ENCODE measurements around the gene DOCK11. TPM values are rescaled to one million over a fixed set of nuclear protein-coding genes. Genes with fewer than 3 reads are reported as not detected.
A peak's percentile ranks its signal among the peaks of the same experiment; 100 is the strongest.
"Not testable (repeated sequence)": the region's sequence is repeated elsewhere in the genome, so short reads cannot be mapped to it uniquely, and the experiment has no call there.

DOCK11 gene
- 22.4 TPM for total RNA-seq

DNA sequence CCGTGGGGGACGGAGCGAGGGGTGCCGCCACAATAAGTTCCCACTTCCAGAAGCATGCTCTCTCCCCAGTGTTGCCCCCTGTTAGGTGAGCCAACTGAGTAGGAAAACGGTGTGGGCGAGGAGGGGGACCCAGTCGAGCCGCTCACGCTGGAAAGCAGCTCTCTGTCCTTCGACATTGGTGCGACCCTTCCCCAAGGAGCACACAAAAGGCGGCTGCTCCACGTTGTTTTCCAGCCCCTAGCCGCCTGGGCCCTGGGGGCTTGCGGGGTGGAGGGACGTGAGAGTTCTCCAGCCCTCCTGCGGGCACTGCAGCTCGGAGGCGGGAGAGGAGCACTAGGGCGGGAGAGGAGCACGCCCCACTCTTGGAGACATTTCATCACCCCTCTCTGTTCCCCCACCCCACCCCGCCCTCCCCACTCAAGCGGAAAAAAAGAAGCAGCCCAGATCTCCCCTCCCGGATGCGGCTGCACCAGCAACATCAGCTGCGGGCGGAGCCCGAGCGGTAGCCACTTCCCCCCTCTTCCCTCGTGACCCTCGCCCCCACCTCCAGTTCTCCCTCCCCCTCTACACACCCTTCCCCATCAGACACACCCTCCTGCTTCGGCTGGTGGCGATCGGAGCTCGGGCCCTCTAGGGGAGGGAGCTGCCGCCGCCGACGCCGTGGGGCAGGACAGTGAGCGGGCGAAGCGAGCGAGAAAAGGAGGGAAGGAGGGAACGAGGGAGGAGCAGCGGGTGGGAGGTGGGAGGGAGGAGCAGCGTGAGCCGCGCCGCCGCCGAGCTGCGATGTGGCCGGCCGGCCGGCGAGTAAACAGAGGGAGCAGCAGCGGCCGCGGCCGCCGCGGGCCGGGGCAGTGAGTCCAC lies at the start of gene DOCK11:
DOCK11 (plus strand) TSS at position 755 of the 861 bp plus-strand sequence. CDS start 157 bp downstream, outside the sequence.
- H3K27me3 ChIP-seq (ENCODE audit: control insufficient read depth in 3 of 3, insufficient read depth in 3 of 3, low read length in 3 of 3): peaks cover 0 to 10% (median 8%) of the 10 kb centered on the region in 3 donors
- H3K4me1 ChIP-seq (ENCODE audit: control insufficient read depth in 3 of 3, insufficient read depth in 3 of 3, low read length in 3 of 3): peaks cover 0 to 6% (median 0%) of the 10 kb centered on the region in 3 donors
- peak within 1 kb of the TSS in 2 of 3 donors; percentile 38 to 64 for H3K9ac ChIP-seq (ENCODE audit: low read depth in 1 of 3, low read length in 3 of 3)
- H3K9me3 ChIP-seq (ENCODE audit: control insufficient read depth in 3 of 3, low read length in 3 of 3): no peaks in the 10 kb centered on the region
- H3K4me3 ChIP-seq (ENCODE audit: low read length in 3 of 3): peak within 1 kb of the TSS; percentile 56 to 66 (median 65)
- no peaks in the 10 kb centered on the region for H3K36me3 ChIP-seq (ENCODE audit: control insufficient read depth in 3 of 3, insufficient read depth in 3 of 3, low read length in 3 of 3)
- H3K27ac ChIP-seq (ENCODE audit: low read depth, low read length): peak within 1 kb of the TSS; percentile 58

DNA sequence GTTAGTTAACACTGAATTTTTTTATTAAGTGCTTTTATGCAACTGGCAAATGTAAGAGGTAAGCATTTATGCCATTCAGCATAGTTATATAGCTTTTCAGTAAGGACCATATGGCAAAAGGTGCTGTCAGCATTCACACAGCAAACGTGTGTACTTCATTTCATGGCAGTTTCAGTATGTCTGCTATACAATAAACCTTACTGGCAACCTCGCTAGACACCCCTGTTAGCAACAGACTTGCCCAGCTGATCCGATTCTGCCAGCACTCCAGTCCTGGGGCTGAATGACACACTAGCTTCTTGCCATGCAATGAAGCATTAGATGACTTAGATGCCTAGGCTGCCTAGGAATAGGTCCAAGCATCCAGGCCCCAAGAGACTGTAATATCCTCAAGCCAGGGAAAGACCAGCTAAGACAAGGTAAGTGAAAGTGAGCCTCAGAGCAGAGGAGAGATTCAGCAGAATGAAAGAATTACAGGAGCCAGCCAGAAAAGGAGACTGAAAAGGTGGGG lies 47.3 kb upstream of the DOCK11 start:
- no peaks in the 10 kb centered on the region for H3K27me3 ChIP-seq (ENCODE audit: control insufficient read depth in 3 of 3, insufficient read depth in 3 of 3, low read length in 3 of 3)
- no peak overlapping the region for H3K4me3 ChIP-seq (ENCODE audit: low read length in 3 of 3)
- peaks cover 0 to 3% (median 3%) of the 10 kb centered on the region in 3 donors for H3K36me3 ChIP-seq (ENCODE audit: control insufficient read depth in 3 of 3, insufficient read depth in 3 of 3, low read length in 3 of 3)
- no peak overlapping the region for H3K9ac ChIP-seq (ENCODE audit: low read depth in 1 of 3, low read length in 3 of 3)
- no peaks in the 10 kb centered on the region for H3K4me1 ChIP-seq (ENCODE audit: control insufficient read depth in 3 of 3, insufficient read depth in 3 of 3, low read length in 3 of 3)
- H3K9me3 ChIP-seq (ENCODE audit: control insufficient read depth in 3 of 3, low read length in 3 of 3): no peaks in the 10 kb centered on the region
- no peak overlapping the region for H3K27ac ChIP-seq (ENCODE audit: low read depth, low read length)

DNA sequence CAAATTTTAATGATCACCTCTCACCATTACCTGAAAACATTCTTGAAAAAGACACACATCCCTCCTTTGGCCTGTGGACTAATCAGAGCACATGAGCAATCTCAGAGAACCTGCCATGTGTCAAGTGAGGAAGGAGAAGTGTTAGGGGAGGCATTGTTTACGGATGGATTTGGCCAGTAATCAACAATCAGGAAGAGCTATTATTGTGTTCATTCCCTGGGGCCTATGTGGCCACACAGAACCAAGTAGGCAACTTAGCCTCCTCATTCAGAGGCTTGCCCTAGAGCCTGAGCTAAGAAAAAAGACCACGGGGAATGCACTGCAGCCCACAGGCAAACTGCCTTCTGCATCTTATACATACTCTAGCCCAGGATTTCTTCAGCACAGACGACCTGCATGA lies 40.6 kb upstream of the DOCK11 start:
- no peaks in the 10 kb centered on the region for H3K9me3 ChIP-seq (ENCODE audit: control insufficient read depth in 3 of 3, low read length in 3 of 3)
- no peaks in the 10 kb centered on the region for H3K4me1 ChIP-seq (ENCODE audit: control insufficient read depth in 3 of 3, insufficient read depth in 3 of 3, low read length in 3 of 3)
- no peaks in the 10 kb centered on the region for H3K27me3 ChIP-seq (ENCODE audit: control insufficient read depth in 3 of 3, insufficient read depth in 3 of 3, low read length in 3 of 3)
- no peak overlapping the region for H3K27ac ChIP-seq (ENCODE audit: low read depth, low read length)
- no peak overlapping the region for H3K4me3 ChIP-seq (ENCODE audit: low read length in 3 of 3)
- no peaks in the 10 kb centered on the region for H3K36me3 ChIP-seq (ENCODE audit: control insufficient read depth in 3 of 3, insufficient read depth in 3 of 3, low read length in 3 of 3)
- no peak overlapping the region for H3K9ac ChIP-seq (ENCODE audit: low read depth in 1 of 3, low read length in 3 of 3)

DNA sequence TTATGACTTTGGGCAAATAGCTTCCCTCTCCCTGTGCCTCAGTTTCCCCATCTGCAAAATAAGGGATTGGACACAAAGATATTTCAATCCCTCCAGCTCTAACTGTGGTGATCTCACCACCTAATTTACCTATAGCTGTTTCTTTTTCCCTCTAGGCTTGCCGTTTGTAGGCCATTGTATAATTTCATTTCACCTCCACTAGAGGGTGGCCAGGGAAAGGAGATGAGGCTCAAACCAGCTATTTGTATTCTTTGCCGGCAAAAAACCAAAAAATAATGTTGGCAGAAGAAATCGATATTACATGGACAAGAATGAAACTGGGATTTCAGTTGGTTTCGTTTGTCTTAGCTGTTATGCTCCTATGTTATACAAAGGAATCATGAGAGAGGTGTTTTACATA lies 36.1 kb upstream of the DOCK11 start:
- no peaks in the 10 kb centered on the region for H3K9me3 ChIP-seq (ENCODE audit: control insufficient read depth in 3 of 3, low read length in 3 of 3)
- no peak overlapping the region for H3K4me3 ChIP-seq (ENCODE audit: low read length in 3 of 3)
- no peaks in the 10 kb centered on the region for H3K36me3 ChIP-seq (ENCODE audit: control insufficient read depth in 3 of 3, insufficient read depth in 3 of 3, low read length in 3 of 3)
- H3K27ac ChIP-seq (ENCODE audit: low read depth, low read length): no peak overlapping the region
- no peak overlapping the region for H3K9ac ChIP-seq (ENCODE audit: low read depth in 1 of 3, low read length in 3 of 3)
- H3K27me3 ChIP-seq (ENCODE audit: control insufficient read depth in 3 of 3, insufficient read depth in 3 of 3, low read length in 3 of 3): no peaks in the 10 kb centered on the region
- H3K4me1 ChIP-seq (ENCODE audit: control insufficient read depth in 3 of 3, insufficient read depth in 3 of 3, low read length in 3 of 3): no peaks in the 10 kb centered on the region

DNA sequence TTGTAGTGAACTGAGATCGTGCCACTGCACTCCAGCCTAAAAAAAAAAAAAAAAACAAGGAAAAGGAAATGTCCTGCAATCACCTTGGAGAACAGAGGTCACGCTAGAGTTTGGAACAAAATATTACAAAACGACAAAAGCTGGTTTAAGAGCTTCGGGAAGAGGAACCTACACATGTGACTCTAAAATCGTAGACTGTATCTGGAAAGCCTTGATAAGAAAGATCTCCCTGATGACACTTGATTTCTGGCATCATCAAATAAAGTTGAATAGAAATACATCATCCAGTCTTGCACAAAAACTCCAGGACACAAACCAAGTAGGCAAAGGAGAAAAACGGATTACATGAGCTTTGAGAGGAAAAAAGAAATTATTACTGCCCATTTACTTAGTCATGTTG lies 31.1 kb upstream of the DOCK11 start:
- H3K9ac ChIP-seq (ENCODE audit: low read depth in 1 of 3, low read length in 3 of 3): no peak overlapping the region
- H3K4me3 ChIP-seq (ENCODE audit: low read length in 3 of 3): no peak overlapping the region
- H3K9me3 ChIP-seq (ENCODE audit: control insufficient read depth in 3 of 3, low read length in 3 of 3): no peaks in the 10 kb centered on the region
- H3K36me3 ChIP-seq (ENCODE audit: control insufficient read depth in 3 of 3, insufficient read depth in 3 of 3, low read length in 3 of 3): no peaks in the 10 kb centered on the region
- no peaks in the 10 kb centered on the region for H3K4me1 ChIP-seq (ENCODE audit: control insufficient read depth in 3 of 3, insufficient read depth in 3 of 3, low read length in 3 of 3)
- no peak overlapping the region for H3K27ac ChIP-seq (ENCODE audit: low read depth, low read length)
- no peaks in the 10 kb centered on the region for H3K27me3 ChIP-seq (ENCODE audit: control insufficient read depth in 3 of 3, insufficient read depth in 3 of 3, low read length in 3 of 3)

DNA sequence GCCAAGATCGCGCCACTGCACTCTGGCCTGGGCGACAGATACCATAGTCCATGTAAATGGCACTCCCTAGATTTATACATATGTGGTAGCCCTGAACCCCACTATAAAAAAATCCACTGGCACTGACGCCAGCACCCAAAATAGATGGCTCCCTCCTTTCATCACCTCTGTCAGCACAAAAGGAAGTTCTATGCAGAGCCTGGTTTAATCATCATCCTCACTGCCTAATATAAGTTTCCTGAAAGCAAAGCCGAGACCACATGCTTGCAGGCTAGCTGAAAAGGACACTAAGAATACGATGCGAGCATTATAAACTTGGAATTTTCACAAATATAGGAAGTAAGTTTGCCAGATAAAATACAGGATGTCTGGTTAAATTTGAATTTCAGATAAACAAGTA lies 27.5 kb upstream of the DOCK11 start:
- no peaks in the 10 kb centered on the region for H3K4me1 ChIP-seq (ENCODE audit: control insufficient read depth in 3 of 3, insufficient read depth in 3 of 3, low read length in 3 of 3)
- H3K27ac ChIP-seq (ENCODE audit: low read depth, low read length): no peak overlapping the region
- no peaks in the 10 kb centered on the region for H3K9me3 ChIP-seq (ENCODE audit: control insufficient read depth in 3 of 3, low read length in 3 of 3)

DNA sequence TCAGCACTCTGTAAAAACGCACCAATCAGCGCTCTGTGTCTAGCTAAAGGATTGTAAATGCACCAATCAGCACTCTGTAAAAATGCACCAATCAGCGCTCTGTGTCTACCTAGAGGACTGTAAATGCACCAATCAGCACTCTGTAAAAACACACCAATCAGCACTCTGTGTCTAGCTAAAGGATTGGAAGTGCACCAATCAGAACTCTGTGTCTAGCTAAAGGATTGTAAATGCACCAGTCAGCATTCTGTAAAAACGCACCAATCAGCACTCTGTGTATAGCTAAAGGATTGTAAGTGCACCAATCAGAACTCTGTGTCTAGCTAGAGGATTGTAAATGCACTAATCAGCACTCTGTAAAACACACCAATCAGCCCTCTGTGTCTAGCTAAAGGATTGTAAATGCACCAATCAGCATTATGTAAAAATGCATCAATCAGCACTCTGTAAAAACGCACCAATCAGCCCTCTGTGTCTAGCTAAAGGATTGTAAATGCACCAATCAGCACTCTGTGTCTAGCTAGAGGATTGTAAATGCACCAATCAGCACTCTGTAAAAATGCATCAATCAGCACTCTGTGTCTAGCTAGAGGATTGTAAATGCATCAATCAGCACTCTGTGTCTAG lies 24.8 kb upstream of the DOCK11 start:
- not testable (repeated sequence) for H3K27me3 ChIP-seq (ENCODE audit: control insufficient read depth in 3 of 3, insufficient read depth in 3 of 3, low read length in 3 of 3); H3K9me3 ChIP-seq (ENCODE audit: control insufficient read depth in 3 of 3, low read length in 3 of 3); H3K4me3 ChIP-seq (ENCODE audit: low read length in 3 of 3); H3K27ac ChIP-seq (ENCODE audit: low read depth, low read length); H3K9ac ChIP-seq (ENCODE audit: low read depth in 1 of 3, low read length in 3 of 3); H3K4me1 ChIP-seq (ENCODE audit: control insufficient read depth in 3 of 3, insufficient read depth in 3 of 3, low read length in 3 of 3); H3K36me3 ChIP-seq (ENCODE audit: control insufficient read depth in 3 of 3, insufficient read depth in 3 of 3, low read length in 3 of 3)

More for the DNA sequence above, 27.5 kb upstream of the DOCK11 start:
- no peaks in the 10 kb centered on the region for H3K36me3 ChIP-seq (ENCODE audit: control insufficient read depth in 3 of 3, insufficient read depth in 3 of 3, low read length in 3 of 3)
- H3K9ac ChIP-seq (ENCODE audit: low read depth in 1 of 3, low read length in 3 of 3): no peak overlapping the region
- H3K4me3 ChIP-seq (ENCODE audit: low read length in 3 of 3): no peak overlapping the region
- no peaks in the 10 kb centered on the region for H3K27me3 ChIP-seq (ENCODE audit: control insufficient read depth in 3 of 3, insufficient read depth in 3 of 3, low read length in 3 of 3)

DNA sequence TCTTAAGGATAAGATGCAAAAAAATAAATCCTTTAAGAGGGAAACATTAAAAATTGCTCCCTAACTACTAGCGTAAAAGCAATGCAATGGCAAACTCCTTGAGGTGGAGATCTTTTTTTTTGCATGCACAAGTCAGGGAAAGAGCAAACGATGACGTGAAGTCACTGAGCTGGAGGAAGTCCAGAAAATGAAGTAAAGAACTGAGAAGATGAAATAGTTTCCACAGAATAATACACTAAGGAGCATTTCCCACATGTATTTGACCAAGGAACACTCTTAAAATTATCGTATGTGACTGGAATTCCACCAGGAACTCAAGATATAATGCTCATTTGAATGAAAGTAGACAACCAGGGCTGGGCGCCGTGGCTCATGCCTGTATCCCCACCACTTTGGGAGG lies 21.0 kb upstream of the DOCK11 start:
- Histone ChIP-seq H3K36me3 (ENCODE audit: control insufficient read depth in 3 of 3, insufficient read depth in 3 of 3, low read length in 3 of 3) (no peaks in the 10 kb centered on the region), H3K4me1 (ENCODE audit: control insufficient read depth in 3 of 3, insufficient read depth in 3 of 3, low read length in 3 of 3) (no peaks in the 10 kb centered on the region), H3K9ac (ENCODE audit: low read depth in 1 of 3, low read length in 3 of 3) (no peak overlapping the region), H3K9me3 (ENCODE audit: control insufficient read depth in 3 of 3, low read length in 3 of 3) (no peaks in the 10 kb centered on the region), H3K27ac (ENCODE audit: low read depth, low read length) (no peak overlapping the region), H3K27me3 (ENCODE audit: control insufficient read depth in 3 of 3, insufficient read depth in 3 of 3, low read length in 3 of 3) (no peaks in the 10 kb centered on the region), H3K4me3 (ENCODE audit: low read length in 3 of 3) (no peak overlapping the region)

DNA sequence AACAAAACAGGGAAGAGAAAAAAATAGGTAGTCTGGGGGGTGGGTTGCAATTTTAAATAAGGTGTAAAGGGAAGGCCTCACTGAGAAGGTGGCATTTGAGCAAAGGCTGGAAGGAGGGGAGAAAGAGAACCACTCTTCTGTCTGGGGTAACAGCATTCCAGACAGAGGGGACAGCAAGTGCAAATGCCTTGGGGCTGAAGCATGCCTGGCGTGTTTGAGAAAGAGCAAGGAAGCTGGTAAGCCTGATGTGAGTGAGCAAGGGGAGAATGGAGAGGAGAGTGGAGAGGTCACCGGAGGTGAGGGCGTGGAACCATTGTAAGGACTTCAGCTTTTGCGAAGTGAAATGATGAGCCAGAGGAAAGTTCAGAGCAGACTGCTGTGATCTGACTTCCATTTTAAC lies 19.7 kb upstream of the DOCK11 start:
- Histone ChIP-seq H3K36me3 (ENCODE audit: control insufficient read depth in 3 of 3, insufficient read depth in 3 of 3, low read length in 3 of 3) (no peaks in the 10 kb centered on the region), H3K9ac (ENCODE audit: low read depth in 1 of 3, low read length in 3 of 3) (no peak overlapping the region), H3K27ac (ENCODE audit: low read depth, low read length) (no peak overlapping the region), H3K4me3 (ENCODE audit: low read length in 3 of 3) (no peak overlapping the region), H3K4me1 (ENCODE audit: control insufficient read depth in 3 of 3, insufficient read depth in 3 of 3, low read length in 3 of 3) (no peaks in the 10 kb centered on the region), H3K27me3 (ENCODE audit: control insufficient read depth in 3 of 3, insufficient read depth in 3 of 3, low read length in 3 of 3) (no peaks in the 10 kb centered on the region), H3K9me3 (ENCODE audit: control insufficient read depth in 3 of 3, low read length in 3 of 3) (no peaks in the 10 kb centered on the region)

DNA sequence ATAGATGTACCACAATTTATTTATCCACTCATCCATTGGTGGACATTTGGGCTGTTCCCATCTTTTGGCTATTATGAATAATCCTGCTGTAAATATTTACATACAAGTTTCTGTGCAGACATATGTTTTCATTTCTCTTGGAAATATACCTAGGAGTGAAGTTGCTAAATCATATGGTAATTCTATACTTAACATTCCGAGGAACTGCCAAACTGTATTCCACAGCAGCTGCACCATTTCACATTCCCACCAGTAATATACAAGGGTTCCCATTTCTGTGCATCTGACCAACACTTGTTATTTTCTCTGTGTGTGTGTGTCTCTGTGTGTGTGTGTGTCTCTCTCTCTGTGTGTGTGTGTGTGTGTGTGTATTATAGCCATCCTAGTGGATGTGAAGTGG lies 15.4 kb upstream of the DOCK11 start:
- Histone ChIP-seq H3K4me3 (ENCODE audit: low read length in 3 of 3) (no peak overlapping the region), H3K9me3 (ENCODE audit: control insufficient read depth in 3 of 3, low read length in 3 of 3) (no peaks in the 10 kb centered on the region), H3K9ac (ENCODE audit: low read depth in 1 of 3, low read length in 3 of 3) (no peak overlapping the region), H3K27ac (ENCODE audit: low read depth, low read length) (no peak overlapping the region), H3K27me3 (ENCODE audit: control insufficient read depth in 3 of 3, insufficient read depth in 3 of 3, low read length in 3 of 3) (no peaks in the 10 kb centered on the region), H3K36me3 (ENCODE audit: control insufficient read depth in 3 of 3, insufficient read depth in 3 of 3, low read length in 3 of 3) (no peaks in the 10 kb centered on the region), H3K4me1 (ENCODE audit: control insufficient read depth in 3 of 3, insufficient read depth in 3 of 3, low read length in 3 of 3) (no peaks in the 10 kb centered on the region)
